NOMO-1 treated with dmso at 0.1 percent for 144 hours (cell line): ENCODE measurements around the gene ERCC8.
"Not testable (repeated sequence)": the region's sequence is repeated elsewhere in the genome, so short reads cannot be mapped to it uniquely, and the experiment has no call there.

Source experiments
- DNase-seq: peaks from one replicate; lab custom pipeline; 2025; ENCODE audit not compliant: unreplicated experiment; lab: John Stamatoyannopoulos, UW

The ERCC8 gene, protein sequence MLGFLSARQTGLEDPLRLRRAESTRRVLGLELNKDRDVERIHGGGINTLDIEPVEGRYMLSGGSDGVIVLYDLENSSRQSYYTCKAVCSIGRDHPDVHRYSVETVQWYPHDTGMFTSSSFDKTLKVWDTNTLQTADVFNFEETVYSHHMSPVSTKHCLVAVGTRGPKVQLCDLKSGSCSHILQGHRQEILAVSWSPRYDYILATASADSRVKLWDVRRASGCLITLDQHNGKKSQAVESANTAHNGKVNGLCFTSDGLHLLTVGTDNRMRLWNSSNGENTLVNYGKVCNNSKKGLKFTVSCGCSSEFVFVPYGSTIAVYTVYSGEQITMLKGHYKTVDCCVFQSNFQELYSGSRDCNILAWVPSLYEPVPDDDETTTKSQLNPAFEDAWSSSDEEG

DNA sequence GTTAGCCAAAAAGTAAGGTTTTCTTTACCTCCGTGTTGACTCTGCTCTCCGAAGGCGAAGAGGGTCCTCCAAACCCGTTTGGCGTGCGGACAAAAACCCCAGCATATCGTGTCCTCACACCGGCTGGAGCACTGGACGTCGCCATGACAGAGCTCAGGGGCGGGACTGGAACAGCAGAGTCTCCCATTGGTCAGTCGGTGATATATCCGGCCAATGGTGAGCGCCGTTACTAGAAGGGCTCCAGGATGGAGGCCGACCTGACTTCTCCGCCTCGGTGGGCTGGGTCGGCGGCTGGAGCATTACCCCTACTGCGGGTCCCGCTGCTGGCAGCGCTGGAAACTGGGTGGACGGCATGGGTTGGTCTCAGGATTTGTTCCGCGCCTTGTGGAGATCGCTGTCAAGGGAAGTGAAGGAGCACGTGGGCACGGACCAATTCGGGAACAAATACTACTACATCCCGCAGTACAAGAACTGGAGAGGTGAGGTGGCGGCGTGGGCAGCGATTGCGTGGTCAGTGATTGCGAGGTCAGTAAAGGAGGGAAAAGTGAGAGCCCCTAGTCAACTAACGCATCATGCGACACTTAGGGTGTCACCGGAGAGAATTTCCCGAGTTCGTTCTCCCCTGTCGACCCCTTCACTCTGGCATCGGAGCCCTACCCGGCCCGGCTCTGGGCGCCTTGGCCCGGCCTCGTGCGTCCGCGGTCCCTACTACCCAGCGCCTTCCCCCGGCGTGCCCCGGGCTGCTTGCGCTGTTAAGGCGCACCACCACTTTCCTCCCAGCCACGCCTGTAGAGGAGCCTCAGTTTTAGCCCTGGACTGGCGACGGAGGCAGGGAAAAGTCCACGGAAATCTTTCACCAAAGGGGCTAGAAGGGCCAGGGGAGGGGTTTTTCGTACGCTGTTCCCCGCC lies at the start of gene ERCC8, which contains the start of gene NDUFAF2:
TSS of gene ERCC8 (minus strand) at position 167 of the 909 bp plus-strand sequence. CDS start at position 105, 62 bp downstream.
TSS of gene NDUFAF2 (plus strand) at position 302 of the 909 bp plus-strand sequence. CDS start at position 353, 51 bp downstream.
- peak; percentile 84 for DNase-seq

GRCh38 chr5:60993875-60994571 lies 49.2 kb upstream of the ERCC8 start:
- no peak for DNase-seq

GRCh38 chr5:60993425-60993824 lies 48.6 kb upstream of the ERCC8 start:
- DNase-seq = no peak

GRCh38 chr5:60992871-60993270 lies 48.0 kb upstream of the ERCC8 start:
- DNase-seq = no peak

DNA sequence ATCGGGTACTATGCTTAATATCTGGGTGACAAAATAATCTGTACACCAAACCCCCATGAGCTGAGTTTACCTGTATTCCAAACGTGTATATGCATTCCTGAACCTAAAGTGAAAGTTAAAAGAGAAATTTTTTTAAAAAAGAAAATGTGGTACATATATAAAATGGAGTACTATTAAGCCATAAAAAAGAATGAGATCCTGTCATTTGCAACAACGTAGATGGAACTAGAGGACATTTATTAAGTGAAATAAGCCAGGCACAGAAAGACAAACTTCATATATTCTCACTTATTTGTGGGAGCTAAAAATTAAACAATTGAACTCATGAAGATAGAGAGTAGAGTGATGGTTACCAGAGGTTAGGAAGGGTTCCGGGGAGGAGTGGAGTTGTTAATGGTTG lies 44.9 kb upstream of the ERCC8 start:
- DNase-seq = no peak

GRCh38 chr5:60982127-60982526 lies 37.3 kb upstream of the ERCC8 start:
- not testable (repeated sequence) for DNase-seq

- DNase-seq = no peak
Measured at GRCh38 chr5:60980511-60980910, 35.6 kb upstream of the ERCC8 start.

DNA sequence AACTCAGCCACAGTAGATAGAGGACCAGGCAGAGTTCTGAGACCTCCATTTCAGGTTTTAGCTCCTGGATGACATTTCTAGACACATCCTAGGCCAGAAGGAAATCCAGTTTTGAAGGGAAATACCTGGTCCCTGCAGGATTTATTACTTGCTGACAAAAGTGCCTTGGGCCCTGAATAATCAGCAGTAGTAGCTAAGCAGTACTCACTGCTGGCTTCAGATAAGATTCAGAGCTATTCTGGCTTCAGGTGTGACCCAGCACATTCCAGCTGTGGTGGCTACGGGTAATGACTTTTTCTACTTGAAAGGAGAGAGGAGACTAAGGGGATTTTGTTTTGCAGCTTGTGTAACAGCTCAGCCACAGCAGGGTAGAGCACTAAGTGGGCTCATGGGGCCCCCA lies 34.1 kb upstream of the ERCC8 start:
- DNase-seq = no peak

DNA sequence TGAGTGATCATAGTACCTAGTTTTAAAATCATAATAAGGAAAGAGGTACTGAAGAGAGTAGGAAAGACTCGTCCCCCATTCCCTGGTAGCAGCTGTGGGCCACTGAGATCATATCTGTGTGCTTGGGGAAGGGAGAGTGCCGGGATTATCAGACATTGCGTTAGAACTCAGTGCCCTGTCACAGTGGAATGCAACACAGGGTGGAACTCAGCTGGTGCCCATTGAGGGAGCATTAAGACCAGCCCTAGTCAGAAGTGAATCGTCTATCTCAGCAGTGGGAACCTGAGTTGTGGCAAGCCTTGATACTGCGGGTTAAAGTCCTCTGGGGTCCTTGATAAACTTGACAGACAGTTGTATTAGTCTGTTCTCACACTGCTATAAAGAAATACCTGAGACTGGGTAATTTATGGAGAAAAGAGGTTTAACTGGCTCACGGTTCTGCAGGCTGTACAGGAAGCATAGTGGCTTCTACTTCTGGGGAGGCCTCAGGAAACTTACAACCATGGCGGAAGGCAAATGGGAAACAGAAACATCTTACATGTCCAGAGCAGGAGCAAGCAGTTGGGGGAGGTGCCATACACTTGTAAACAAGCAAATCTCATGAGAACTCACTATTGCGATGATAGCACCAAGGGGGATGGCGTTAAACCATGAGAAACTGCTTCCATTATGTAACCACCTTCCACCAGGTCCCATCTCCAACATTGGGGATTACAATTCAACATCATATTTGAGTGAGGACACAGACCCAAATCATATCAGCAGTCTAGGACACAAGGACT lies 33.3 kb upstream of the ERCC8 start:
- no peak for DNase-seq

GRCh38 chr5:60972231-60972630 lies 27.4 kb upstream of the ERCC8 start:
- DNase-seq = no peak

DNA sequence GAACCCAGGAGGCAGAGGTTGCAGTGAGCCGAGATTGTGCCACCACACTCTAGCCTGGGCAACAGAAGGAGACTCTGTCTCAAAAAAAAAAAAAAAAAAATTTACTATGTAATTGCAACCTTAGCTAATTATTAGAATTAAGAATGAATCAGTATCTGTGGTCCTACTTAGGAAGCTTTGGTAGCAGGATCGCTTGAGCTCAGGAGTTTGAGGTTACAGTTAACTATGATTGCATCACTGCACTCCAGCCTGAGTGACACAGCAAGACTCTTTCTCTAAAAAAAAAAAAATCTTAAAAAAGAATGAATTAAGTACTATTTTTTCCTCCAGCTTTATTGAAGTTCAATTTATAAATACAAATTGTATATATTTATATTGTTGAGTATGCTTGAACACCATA lies 16.8 kb upstream of the ERCC8 start:
- peak; percentile 43 for DNase-seq

DNA sequence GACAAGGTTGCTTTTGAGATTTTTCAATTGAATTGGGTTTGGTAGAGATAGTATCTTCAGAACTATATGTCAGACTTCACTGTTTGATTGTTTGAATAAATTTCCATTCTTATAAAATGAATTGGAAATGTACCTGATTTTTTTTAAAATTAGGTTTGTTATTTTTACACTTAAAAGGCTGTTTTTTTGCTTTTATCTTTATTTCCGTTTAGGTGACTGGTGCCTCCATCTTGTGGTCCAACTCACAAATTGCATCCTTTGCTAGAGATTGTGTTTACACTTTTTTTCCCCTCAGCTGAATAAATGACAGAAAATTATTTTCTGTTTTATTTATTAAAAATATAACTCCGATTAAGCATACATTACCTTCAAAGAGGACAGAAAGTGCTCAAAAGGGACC lies 15.7 kb upstream of the ERCC8 start:
- DNase-seq = no peak

GRCh38 chr5:60959156-60959555 lies 14.3 kb upstream of the ERCC8 start:
- no peak for DNase-seq

DNA sequence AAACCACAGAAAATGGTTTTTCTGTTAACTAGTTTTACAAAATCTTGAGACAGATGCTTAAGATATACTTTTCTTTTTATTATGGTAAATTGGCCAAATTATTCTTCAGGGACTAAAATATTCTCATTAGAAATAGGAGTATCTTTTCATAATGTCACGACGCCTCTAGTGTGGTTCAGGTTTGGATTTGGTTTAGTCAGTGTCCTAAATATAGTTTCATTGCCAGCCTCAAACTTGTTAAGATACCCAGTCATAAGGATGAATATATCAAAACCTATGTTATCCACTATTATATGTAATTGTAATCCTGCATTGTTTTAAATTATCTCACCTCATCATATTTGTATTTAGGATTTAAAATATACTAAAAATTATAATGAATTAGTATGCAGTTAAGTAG lies 13.8 kb upstream of the ERCC8 start:
- no peak for DNase-seq

- DNase-seq = no peak
Measured at GRCh38 chr5:60958088-60958487, 13.2 kb upstream of the ERCC8 start.

DNA sequence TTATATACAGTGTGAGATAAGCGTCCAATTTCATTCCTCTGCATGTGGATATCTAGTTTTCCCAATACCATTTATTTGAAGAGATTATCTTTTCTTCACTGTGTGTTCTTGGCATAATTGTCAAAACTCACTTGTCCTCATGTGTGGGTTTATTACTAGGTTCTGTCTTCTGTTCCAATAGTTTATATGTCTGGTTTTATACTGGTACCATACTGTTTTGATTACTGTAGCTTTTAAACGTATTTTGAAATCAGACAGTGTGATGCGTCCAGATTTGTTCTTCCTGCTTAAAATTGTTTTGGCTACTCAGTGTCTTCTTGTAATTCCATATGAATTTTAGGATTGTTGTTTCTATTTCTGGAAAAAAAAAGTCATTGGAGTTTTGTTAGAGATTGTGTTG lies 10.4 kb upstream of the ERCC8 start:
- no peak for DNase-seq

- DNase-seq = no peak
Measured at GRCh38 chr5:60948738-60949137, 3.9 kb upstream of the ERCC8 start.

DNA sequence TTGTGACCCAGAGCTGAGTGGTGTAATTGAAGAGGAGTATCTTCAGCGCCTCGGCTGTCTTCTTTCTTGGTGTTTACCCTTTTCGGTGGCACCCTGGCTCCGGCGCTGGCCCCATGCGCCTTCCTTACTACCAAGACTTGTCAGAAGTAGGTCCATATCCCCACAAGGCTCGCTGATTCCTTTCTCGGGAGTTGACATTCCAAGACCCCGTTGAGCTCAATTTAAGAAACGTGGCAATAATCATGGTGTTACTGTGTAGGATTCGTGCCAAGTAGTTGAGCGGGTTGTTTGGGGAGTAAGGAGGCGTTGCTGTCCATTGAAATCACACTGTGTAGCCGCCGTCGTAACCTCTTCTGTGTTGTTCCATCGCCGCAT lies 930 bp upstream of the ERCC8 start:
- peak; percentile 34 for DNase-seq

DNA sequence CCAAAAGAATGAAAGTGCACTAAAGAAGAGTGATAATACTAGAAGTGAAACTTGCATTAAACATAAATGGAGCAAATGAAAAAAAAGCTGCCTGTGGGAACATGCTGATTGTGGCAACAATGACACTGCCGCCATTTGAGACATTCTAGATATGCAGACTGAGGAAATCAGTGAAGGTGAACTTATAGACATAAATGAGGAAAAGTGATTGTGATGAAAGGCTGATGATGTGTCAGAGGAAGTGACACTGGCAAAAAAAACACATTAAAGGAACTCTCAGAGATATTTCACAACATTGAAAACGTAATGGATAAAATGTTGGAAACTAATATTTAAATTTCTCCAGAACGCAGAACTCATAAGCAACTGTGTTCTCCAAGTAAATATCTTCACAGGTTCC lies 1.2 kb downstream of the ERCC8 start:
- DNase-seq = peak; percentile 50

DNA sequence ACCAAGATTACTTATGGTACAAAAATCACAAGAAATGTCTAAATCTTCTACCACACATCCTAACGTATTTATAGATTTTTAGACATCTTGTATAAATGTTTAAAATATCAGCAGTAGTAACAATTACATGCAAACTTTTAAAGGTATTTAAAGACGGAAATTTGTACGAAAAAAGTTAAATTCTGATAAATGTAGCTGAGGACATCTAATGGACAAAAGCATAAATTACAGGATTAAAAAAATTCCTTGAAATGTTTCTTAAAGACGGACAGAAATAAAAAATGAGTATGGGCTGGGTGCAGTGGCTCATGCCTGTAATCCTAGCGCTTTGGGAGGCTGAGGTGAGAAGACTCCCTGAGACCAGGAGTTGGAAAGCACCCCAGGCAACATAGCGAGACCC lies 15.8 kb downstream of the ERCC8 start:
- no peak for DNase-seq

DNA sequence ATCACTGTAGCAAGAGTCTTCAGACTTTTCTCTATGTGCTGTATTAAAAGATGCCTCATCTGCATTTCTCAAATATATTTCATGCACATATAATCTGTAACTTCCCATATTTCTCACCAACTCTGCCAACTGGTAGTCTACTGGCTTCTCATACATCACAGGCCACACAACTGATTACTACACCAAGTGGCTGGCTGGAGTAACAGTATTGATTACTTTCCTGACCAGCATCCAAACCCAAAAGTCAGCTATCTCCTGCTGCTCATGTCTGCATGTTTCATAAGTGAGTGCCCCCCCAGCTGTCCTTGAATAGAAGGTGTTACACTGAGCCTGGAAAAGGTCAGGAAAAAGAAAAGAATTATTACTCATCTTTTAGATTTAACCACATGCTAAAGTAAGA lies 17.4 kb downstream of the ERCC8 start:
- DNase-seq = no peak
